K562 (cell line): Measurements from ENCODE around the gene VAMP8. TPM values are rescaled to one million over a fixed set of nuclear protein-coding genes. Genes with fewer than 3 reads are reported as not detected.

Source experiments
- ATF7 ChIP-seq: fragments of 450-650 bp; IDR thresholded peaks from 2 replicates; pipeline ENCODE4 v1.7.1; 2014; ENCODE audit warnings: mild to moderate bottlenecking, moderate library complexity
- BRD4 ChIP-seq: fragments of 200-600 bp; sonication (generic); IDR thresholded peaks from 2 replicates; pipeline ENCODE4 v1.6.1; 2017; ENCODE audit warnings: inconsistent platforms
- CCNT2 ChIP-seq: IDR thresholded peaks from 2 replicates; pipeline ENCODE4 v1.6.1; 2011; ENCODE audit warnings: borderline replicate concordance, low read depth, mild to moderate bottlenecking, moderate library complexity, mixed read lengths, low read length; ENCODE audit not compliant: insufficient read length; ENCODE audit errors: extremely low read depth
- DDX20 ChIP-seq: fragments of 450-650 bp; IDR thresholded peaks from 2 replicates; pipeline ENCODE4 v1.6.1; 2016; ENCODE audit warnings: missing genetic modification characterization, low read depth, mild to moderate bottlenecking, missing compliant biosample characterization, moderate library complexity
- ETV5 ChIP-seq: sonication (generic); formaldehyde crosslinking; IDR thresholded peaks from 2 replicates; pipeline ENCODE4 v1.4.0; 2020; ENCODE audit warnings: low read depth, mild to moderate bottlenecking, missing genetic modification reagents
- GATAD2B ChIP-seq: fragments of 450-650 bp; IDR thresholded peaks from 2 replicates; pipeline ENCODE4 v1.6.1; 2017; ENCODE audit warnings: mild to moderate bottlenecking, borderline replicate concordance
- MTA1 ChIP-seq: fragments of 450-650 bp; IDR thresholded peaks from 2 replicates; pipeline ENCODE4 v1.6.1; 2017; ENCODE audit warnings: borderline replicate concordance
- NCOR1 ChIP-seq: fragments of 450-650 bp; IDR thresholded peaks from 2 replicates; pipeline ENCODE4 v1.6.1; 2016; ENCODE audit warnings: mild to moderate bottlenecking, moderate library complexity
- NFIC ChIP-seq: fragments of 450-650 bp; IDR thresholded peaks from 2 replicates; pipeline ENCODE4 v1.6.1; 2017; ENCODE audit warnings: mild to moderate bottlenecking, inconsistent platforms
- OTX1 ChIP-seq: fragments of 450-650 bp; formaldehyde crosslinking; IDR thresholded peaks from 2 replicates; pipeline ENCODE4 v1.4.0; 2022; ENCODE audit warnings: mild to moderate bottlenecking
- PRDM10 ChIP-seq: fragments of 450-650 bp; IDR thresholded peaks from 2 replicates; pipeline ENCODE4 v1.6.1; 2018; ENCODE audit not compliant: partially characterized antibody
- RCOR1 ChIP-seq, 2 experiments: IDR thresholded peaks; 2 replicates each; pipeline ENCODE4 v1.6.1; 2012; ENCODE audit warnings: low read depth in 2 of 2, low read length in 2 of 2, borderline replicate concordance in 1 of 2, improper control_type of control experiment in 1 of 2
- SOX6 ChIP-seq: fragments of 450-650 bp; IDR thresholded peaks from 2 replicates; pipeline ENCODE4 v1.6.1; 2014; ENCODE audit warnings: mild to moderate bottlenecking
- TBL1XR1 ChIP-seq, 2 experiments: IDR thresholded peaks; 2 replicates each; pipeline ENCODE4 v1.6.1; 2012; ENCODE audit warnings: improper control_type of control experiment in 2 of 2, low read length in 2 of 2, mild to moderate bottlenecking in 1 of 2
- TEAD4 ChIP-seq, 2 experiments: sonication (generic) in 1 of 2; formaldehyde crosslinking in 1 of 2; IDR thresholded peaks; 2 replicates each; pipeline versions ENCODE4 v1.6.1 to v1.8.0; 2012 to 2022; ENCODE audit warnings: borderline replicate concordance in 1 of 2, inconsistent platforms in 1 of 2, low read length in 1 of 2, mild to moderate bottlenecking in 1 of 2, missing genetic modification reagents in 1 of 2
- XRCC3 ChIP-seq: fragments of 450-650 bp; IDR thresholded peaks from 2 replicates; pipeline ENCODE4 v1.6.1; 2017; ENCODE audit warnings: mild to moderate bottlenecking, moderate library complexity
- ZBTB1 ChIP-seq: sonication (generic); formaldehyde crosslinking; IDR thresholded peaks from 2 replicates; pipeline ENCODE4 v1.8.1; 2023; ENCODE audit warnings: missing genetic modification reagents, low read depth, mild to moderate bottlenecking, borderline replicate concordance
- ZFX ChIP-seq: sonication (generic); formaldehyde crosslinking; IDR thresholded peaks from 2 replicates; pipeline ENCODE4 v1.8.0; 2022; ENCODE audit warnings: mild to moderate bottlenecking, missing genetic modification reagents, moderate library complexity
- ZNF561 ChIP-seq: fragments of 450-650 bp; formaldehyde crosslinking; conservative IDR thresholded peaks from 2 replicates; pipeline ENCODE4 v1.4.0; 2020; ENCODE audit warnings: mild to moderate bottlenecking, moderate library complexity
- ZNF830 ChIP-seq: fragments of 250-450 bp; sonication (Bioruptor Pico); IDR thresholded peaks from 2 replicates; pipeline ENCODE4 v1.5.0; 2021; ENCODE audit warnings: mild to moderate bottlenecking
- polyA plus RNA-seq, 8 experiments: library from polyadenylated mRNA; depleted of rRNA in 4 of 8; stranded (reverse) in 5 of 8; unstranded in 3 of 8; fragments of >200 nt; fragmentation: Nextera tagmentation in 2 of 8; fragmentation: Illumina TruSeq in 1 of 8; extraction: Ambion mirVana in 2 of 8; extraction: Trizol in 1 of 8; gene quantifications; 2 replicates each; pipeline versions ENCODE4 v1.2.1 to v1.2.3, GENCODE V29; 2011 to 2014; ENCODE audit warnings: inconsistent platforms in 1 of 8, missing spikeins in 1 of 8
- total RNA-seq, 7 experiments: library from RNA; depleted of rRNA in 6 of 7; stranded (reverse); fragments of >200 nt in 6 of 7; fragmentation: Illumina TruSeq in 2 of 7; extraction: Trizol in 2 of 7; gene quantifications; 2 replicates each; pipeline versions ENCODE4 v1.2.1 to v1.2.3, GENCODE V29; 2011 to 2021; ENCODE audit warnings: low replicate concordance in 1 of 7
- TF ChIP-seq, protein P1 (sequence below), 2 experiments: fragments of 450-650 bp in 1 of 2; sonication (generic) in 1 of 2; formaldehyde crosslinking in 1 of 2; IDR thresholded peaks in 1 of 2; conservative IDR thresholded peaks in 1 of 2; 2 replicates each; pipeline versions ENCODE4 v1.6.1 to v1.8.1; 2016 to 2023; ENCODE audit warnings: mild to moderate bottlenecking in 2 of 2, moderate library complexity in 2 of 2, inconsistent platforms in 1 of 2, missing genetic modification reagents in 1 of 2
- TF ChIP-seq, protein P2 (sequence below): sonication (generic); formaldehyde crosslinking; IDR thresholded peaks from 2 replicates; pipeline ENCODE4 v1.8.0; 2022; ENCODE audit warnings: missing genetic modification reagents, mild to moderate bottlenecking, borderline replicate concordance

The VAMP8 gene
- total and polyA plus RNA-seq, 9 of the 15 experiments (the other 6 are each of a cell fraction or from before 2014, with no cell fraction given), result 107 to 571 (median 248) TPM

- TF ChIP-seq, protein P1, sequence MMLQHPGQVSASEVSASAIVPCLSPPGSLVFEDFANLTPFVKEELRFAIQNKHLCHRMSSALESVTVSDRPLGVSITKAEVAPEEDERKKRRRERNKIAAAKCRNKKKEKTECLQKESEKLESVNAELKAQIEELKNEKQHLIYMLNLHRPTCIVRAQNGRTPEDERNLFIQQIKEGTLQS (IDR thresholded peaks at IDR 0.05), result peak; percentile 96
- TF ChIP-seq, protein P1 (CRISPR knock-in tag; conservative IDR thresholded peaks at IDR 0.05), result peak; percentile 81
- peak; percentile 74 for TF ChIP-seq NCOR1
- peak; percentile 54; the same call in 1 of the 2 replicates for TF ChIP-seq DDX20
- TF ChIP-seq PRDM10, result peak; percentile 91
- TF ChIP-seq NFIC, result peak; percentile 57
- TF ChIP-seq GATAD2B, result no peak
- TF ChIP-seq, protein P2, sequence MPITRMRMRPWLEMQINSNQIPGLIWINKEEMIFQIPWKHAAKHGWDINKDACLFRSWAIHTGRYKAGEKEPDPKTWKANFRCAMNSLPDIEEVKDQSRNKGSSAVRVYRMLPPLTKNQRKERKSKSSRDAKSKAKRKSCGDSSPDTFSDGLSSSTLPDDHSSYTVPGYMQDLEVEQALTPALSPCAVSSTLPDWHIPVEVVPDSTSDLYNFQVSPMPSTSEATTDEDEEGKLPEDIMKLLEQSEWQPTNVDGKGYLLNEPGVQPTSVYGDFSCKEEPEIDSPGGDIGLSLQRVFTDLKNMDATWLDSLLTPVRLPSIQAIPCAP (CRISPR knock-in tag), result no peak
- TF ChIP-seq ZNF561 (CRISPR knock-in tag), result no peak
- TF ChIP-seq ATF7, result peak; percentile 48
- peak; percentile 74 for TF ChIP-seq MTA1
- TF ChIP-seq BRD4, result no peak
- TF ChIP-seq CCNT2, result peak; percentile 32
- TF ChIP-seq ZFX (CRISPR knock-in tag), result peak; percentile 30; the same call in 1 of the 2 replicates
- TF ChIP-seq ZNF830, result 0 out of 2 replicates have a peak, but pooled peaks have one; percentile 11
- TF ChIP-seq ETV5, result peak; percentile 74
- TF ChIP-seq SOX6, result peak; percentile 68
- no peak for TF ChIP-seq XRCC3
- peak in 1 of 2 experiments; percentile 63; a peak in 2 of 4 replicates for TF ChIP-seq RCOR1 (IDR thresholded peaks at IDR 0.05; ENCODE audit: borderline replicate concordance in 1 of 2, low read depth in 2 of 2, low read length in 2 of 2)
- peak; percentile 87 for TF ChIP-seq TEAD4 (IDR thresholded peaks at IDR 0.05; ENCODE audit: low read length)
- 0 out of 2 replicates have a peak, but pooled peaks have one; percentile 45 for TF ChIP-seq TEAD4 (CRISPR knock-in tag; IDR thresholded peaks at IDR 0.05; ENCODE audit: borderline replicate concordance)
- peak in 1 of 2 experiments; percentile 31; a peak in 2 of 4 replicates for TF ChIP-seq TBL1XR1 (IDR thresholded peaks at IDR 0.05; ENCODE audit: low read length in 2 of 2)
- no peak for TF ChIP-seq ZBTB1 (CRISPR knock-in tag)
- 0 out of 2 replicates have a peak, but pooled peaks have one; percentile 30 for TF ChIP-seq OTX1 (CRISPR knock-in tag)
These were observed 7.7 kb downstream of the VAMP8 start (continued) for GRCh38 chr2:85584857-85585780.
